H9 (cell line): ENCODE data around the gene TRIM38. TPM values are rescaled to one million over a fixed set of nuclear protein-coding genes. Genes with fewer than 3 reads are reported as not detected.

Source experiments
- DNase-seq: peaks from one replicate; pipeline ENCODE4 v3.0.0-alpha.2; 2017
- H2AFZ ChIP-seq: one replicate; pipeline ENCODE4 v1.6.1; 2013; ENCODE audit warnings: mild to moderate bottlenecking, low read length, control low read depth, moderate library complexity
- H2AK5ac ChIP-seq: 2 replicates; pipeline ENCODE4 v1.6.1; 2013; ENCODE audit warnings: low read length, control low read depth, mixed read lengths; ENCODE audit not compliant: insufficient read length
- H2BK120ac ChIP-seq: one replicate; pipeline ENCODE4 v1.6.1; 2013; ENCODE audit warnings: low read depth, mild to moderate bottlenecking, low read length, control low read depth, inconsistent platforms; ENCODE audit not compliant: poor library complexity, severe bottlenecking
- H2BK12ac ChIP-seq: 2 replicates; pipeline ENCODE4 v1.6.1; 2013; ENCODE audit warnings: low read length, control low read depth, mixed read lengths, low read depth; ENCODE audit not compliant: insufficient read length
- H2BK15ac ChIP-seq: 2 replicates; pipeline ENCODE4 v1.6.1; 2013; ENCODE audit warnings: low read depth, low read length, control low read depth
- H2BK20ac ChIP-seq: one replicate; pipeline ENCODE4 v1.6.1; 2013; ENCODE audit warnings: low read depth, mild to moderate bottlenecking, low read length, control low read depth, inconsistent platforms; ENCODE audit not compliant: poor library complexity, severe bottlenecking
- H2BK5ac ChIP-seq: 2 replicates; pipeline ENCODE4 v1.6.1; 2013; ENCODE audit warnings: low read length, control low read depth, mixed read lengths; ENCODE audit not compliant: insufficient read length
- H3K14ac ChIP-seq: 2 replicates; pipeline ENCODE4 v1.6.1; 2013; ENCODE audit warnings: low read length, control low read depth; ENCODE audit not compliant: insufficient read depth
- H3K18ac ChIP-seq: 2 replicates; pipeline ENCODE4 v1.6.1; 2013; ENCODE audit warnings: low read depth, mild to moderate bottlenecking, mixed read lengths, low read length, control low read depth; ENCODE audit not compliant: insufficient read length
- H3K23ac ChIP-seq: 2 replicates; pipeline ENCODE4 v1.6.1; 2013; ENCODE audit warnings: low read length, control low read depth, mixed read lengths, low read depth; ENCODE audit not compliant: insufficient read length
- H3K23me2 ChIP-seq: 2 replicates; pipeline ENCODE4 v1.6.1; 2013; ENCODE audit warnings: low read depth, mild to moderate bottlenecking, mixed read lengths, low read length, control low read depth; ENCODE audit not compliant: insufficient read length, poor library complexity, severe bottlenecking
- H3K27ac ChIP-seq: 2 replicates; pipeline ENCODE4 v1.5.1; 2013; ENCODE audit warnings: low read length, control low read depth, mixed read lengths, low read depth; ENCODE audit not compliant: insufficient read length
- H3K27me3 ChIP-seq: 2 replicates; pipeline ENCODE4 v1.6.1; 2013; ENCODE audit warnings: low read length, control low read depth, inconsistent platforms; ENCODE audit not compliant: insufficient read depth
- H3K4ac ChIP-seq: 2 replicates; pipeline ENCODE4 v1.6.1; 2013; ENCODE audit warnings: low read depth, mild to moderate bottlenecking, control low read depth, inconsistent platforms, low read length, moderate library complexity
- H3K4me1 ChIP-seq: 2 replicates; pipeline ENCODE4 v1.6.1; 2013; ENCODE audit warnings: low read length, control low read depth, inconsistent platforms; ENCODE audit not compliant: insufficient read depth
- H3K4me2 ChIP-seq: 2 replicates; pipeline ENCODE4 v1.6.1; 2013; ENCODE audit warnings: low read length, control low read depth, mixed read lengths; ENCODE audit not compliant: insufficient read length, insufficient read depth
- H3K56ac ChIP-seq: 2 replicates; pipeline ENCODE4 v1.6.1; 2013; ENCODE audit warnings: low read depth, mild to moderate bottlenecking, mixed read lengths, low read length, control low read depth; ENCODE audit not compliant: insufficient read length
- H3K79me1 ChIP-seq: 2 replicates; pipeline ENCODE4 v1.6.1; 2013; ENCODE audit warnings: low read depth, mild to moderate bottlenecking, moderate library complexity, low read length, control low read depth, inconsistent platforms; ENCODE audit not compliant: insufficient read depth, poor library complexity, severe bottlenecking
- H3K79me2 ChIP-seq: 2 replicates; pipeline ENCODE4 v1.6.1; 2013; ENCODE audit warnings: low read length, control low read depth, inconsistent platforms; ENCODE audit not compliant: insufficient read depth
- H3K9ac ChIP-seq: 2 replicates; pipeline ENCODE4 v1.6.1; 2013; ENCODE audit warnings: low read length, control low read depth, mixed read lengths; ENCODE audit not compliant: insufficient read length; ENCODE audit errors: extremely low read depth
- H3K9me3 ChIP-seq: one replicate; pipeline ENCODE4 v1.6.1; 2013; ENCODE audit warnings: low read depth, low read length, inconsistent platforms; ENCODE audit not compliant: control insufficient read depth
- H3T11ph ChIP-seq: one replicate; pipeline ENCODE4 v1.6.1; 2013; ENCODE audit warnings: mild to moderate bottlenecking, low read length, control low read depth, inconsistent platforms
- H4K20me1 ChIP-seq: one replicate; pipeline ENCODE4 v1.6.1; 2013; ENCODE audit not compliant: control insufficient read depth, insufficient read length, insufficient read depth
- H4K5ac ChIP-seq: 2 replicates; pipeline ENCODE4 v1.6.1; 2013; ENCODE audit warnings: low read depth, mild to moderate bottlenecking, mixed read lengths, low read length, control low read depth; ENCODE audit not compliant: insufficient read length
- H4K8ac ChIP-seq: replicated peaks from 2 replicates; pipeline ENCODE4 v1.6.1; 2013; ENCODE audit warnings: low read length, control low read depth, mixed read lengths, low read depth; ENCODE audit not compliant: insufficient read length
- H4K91ac ChIP-seq: 2 replicates; pipeline ENCODE4 v1.6.1; 2013; ENCODE audit warnings: low read depth, mild to moderate bottlenecking, moderate library complexity, mixed read lengths, low read length, control low read depth; ENCODE audit not compliant: insufficient read length
- H3K27ac Mint-ChIP-seq, 3 experiments: 2 replicates in 2 of 3; 3 replicates in 1 of 3; pipeline ENCODE4 v1.8.0; 2020 to 2021; ENCODE audit warnings: mixed read lengths in 3 of 3, mild to moderate bottlenecking in 1 of 3, moderate library complexity in 1 of 3
- H3K27me3 Mint-ChIP-seq: 2 replicates; pipeline ENCODE4 v1.8.0; 2021; ENCODE audit warnings: low read depth, mild to moderate bottlenecking, moderate library complexity, mixed read lengths
- H3K36me3 Mint-ChIP-seq, 3 experiments: 2 replicates in 2 of 3; 3 replicates in 1 of 3; pipeline ENCODE4 v1.8.0; 2020 to 2021; ENCODE audit warnings: low read depth in 3 of 3, mixed read lengths in 3 of 3; ENCODE audit not compliant: insufficient read depth in 1 of 3
- H3K4me1 Mint-ChIP-seq, 2 experiments: 2 replicates each; pipeline ENCODE4 v1.8.0; 2020; ENCODE audit warnings: mixed read lengths in 2 of 2
- H3K4me3 Mint-ChIP-seq, 2 experiments: 2 replicates in 1 of 2; 3 replicates in 1 of 2; pipeline ENCODE4 v1.8.0; 2020 to 2021; ENCODE audit warnings: mild to moderate bottlenecking in 2 of 2, mixed read lengths in 2 of 2, moderate library complexity in 1 of 2
- H3K9me3 Mint-ChIP-seq, 2 experiments: 2 replicates in 1 of 2; 3 replicates in 1 of 2; pipeline ENCODE4 v1.8.0; 2020; ENCODE audit warnings: mild to moderate bottlenecking in 2 of 2, mixed read lengths in 2 of 2, moderate library complexity in 1 of 2
- WGBS: extraction: QIAGEN DNeasy Blood & Tissue Kit; methylation state at CpG from one replicate; pipeline ENCODE4 v1.1.7; 2013; ENCODE audit warnings: missing lambda C conversion rate, low lambda C conversion rate, mixed read lengths; ENCODE audit not compliant: insufficient read length; ENCODE audit errors: extremely low coverage; 5-methylcytosine and 5-hydroxymethylcytosine counted together
- total RNA-seq: library from RNA; stranded (reverse); gene quantifications from 2 replicates; pipeline ENCODE4 v1.2.1, GENCODE V29; 2021
- TF ChIP-seq, protein P1 (sequence below): fragments of 200-600 bp; sonication (generic); conservative IDR thresholded peaks from 3 replicates; pipeline ENCODE4 v1.8.0; 2021; ENCODE audit warnings: antibody characterized with exemption, mild to moderate bottlenecking

Gene TRIM38
- total RNA-seq, 1 experiment from 2014 or later = 0.61 TPM

- no peak for DNase-seq
- H4K91ac ChIP-seq = no peak overlapping the region
- TF ChIP-seq, protein P1, sequence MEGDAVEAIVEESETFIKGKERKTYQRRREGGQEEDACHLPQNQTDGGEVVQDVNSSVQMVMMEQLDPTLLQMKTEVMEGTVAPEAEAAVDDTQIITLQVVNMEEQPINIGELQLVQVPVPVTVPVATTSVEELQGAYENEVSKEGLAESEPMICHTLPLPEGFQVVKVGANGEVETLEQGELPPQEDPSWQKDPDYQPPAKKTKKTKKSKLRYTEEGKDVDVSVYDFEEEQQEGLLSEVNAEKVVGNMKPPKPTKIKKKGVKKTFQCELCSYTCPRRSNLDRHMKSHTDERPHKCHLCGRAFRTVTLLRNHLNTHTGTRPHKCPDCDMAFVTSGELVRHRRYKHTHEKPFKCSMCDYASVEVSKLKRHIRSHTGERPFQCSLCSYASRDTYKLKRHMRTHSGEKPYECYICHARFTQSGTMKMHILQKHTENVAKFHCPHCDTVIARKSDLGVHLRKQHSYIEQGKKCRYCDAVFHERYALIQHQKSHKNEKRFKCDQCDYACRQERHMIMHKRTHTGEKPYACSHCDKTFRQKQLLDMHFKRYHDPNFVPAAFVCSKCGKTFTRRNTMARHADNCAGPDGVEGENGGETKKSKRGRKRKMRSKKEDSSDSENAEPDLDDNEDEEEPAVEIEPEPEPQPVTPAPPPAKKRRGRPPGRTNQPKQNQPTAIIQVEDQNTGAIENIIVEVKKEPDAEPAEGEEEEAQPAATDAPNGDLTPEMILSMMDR = no peak
- no peaks in the 10 kb centered on the region for H3K79me1 ChIP-seq
- peaks cover 19% of the 10 kb centered on the region for H3K23me2 ChIP-seq
- H4K8ac ChIP-seq = no peak overlapping the region
- H3K14ac ChIP-seq = no peak overlapping the region
- H2BK5ac ChIP-seq = no peak overlapping the region
- no peaks in the 10 kb centered on the region; the same call in 1 of the 2 replicates for H3K4me1 ChIP-seq
- no peak overlapping the region for H3K27ac ChIP-seq
- H3T11ph ChIP-seq = no peak overlapping the region
- no peak overlapping the region for H2AFZ ChIP-seq
- no CpG with 5 or more reads among the region's 1 CpG for WGBS
- H3K9me3 Mint-ChIP-seq = no peaks in the 10 kb centered on the region; a peak in 1 of 5 replicates
- no peaks in the 10 kb centered on the region for H3K79me2 ChIP-seq
- no peak overlapping the region for H2AK5ac ChIP-seq
- no peak overlapping the region for H3K23ac ChIP-seq
- H2BK12ac ChIP-seq = no peak overlapping the region
- H3K9me3 ChIP-seq = no peaks in the 10 kb centered on the region
- H3K36me3 Mint-ChIP-seq = no peaks in the 10 kb centered on the region
- no peaks in the 10 kb centered on the region; the same call in 1 of the 2 replicates for H3K27me3 Mint-ChIP-seq
- peak overlapping the region; percentile 17 for H3K18ac ChIP-seq
- no peak overlapping the region for H4K5ac ChIP-seq
- peaks cover 43 to 66% of the 10 kb centered on the region in 2 experiments for H3K4me1 Mint-ChIP-seq
- no peak overlapping the region for H2BK20ac ChIP-seq
- H2BK15ac ChIP-seq = no peak overlapping the region
- no peak overlapping the region; the same call in 1 of the 2 replicates for H3K4ac ChIP-seq
- H3K27me3 ChIP-seq = no peaks in the 10 kb centered on the region
- H3K9ac ChIP-seq = no peak overlapping the region
- no peak overlapping the region for H3K27ac Mint-ChIP-seq
- H3K56ac ChIP-seq = no peak overlapping the region
- peak overlapping the region; percentile 89 to 98; a peak in 3 of 5 replicates for H3K4me3 Mint-ChIP-seq
- H3K4me2 ChIP-seq = no peak overlapping the region
- no peak overlapping the region for H2BK120ac ChIP-seq
- no peaks in the 10 kb centered on the region for H4K20me1 ChIP-seq
These were observed 60.1 kb downstream of the TRIM38 start for GRCh38 chr6:26022737-26023136.
